H1 (cell line): Measurements from ENCODE around the gene TRAPPC6A. TPM values are rescaled to one million over a fixed set of nuclear protein-coding genes. Genes with fewer than 3 reads are reported as not detected.

Source experiments
- CTCF ChIA-PET: fragments of 300-600 bp; sonication (Branson Sonifier 250); formaldehyde crosslinking; loops from one replicate; lab custom pipeline; 2021; ENCODE audit not compliant: partially characterized antibody; lab: Charles Lee
- POLR2A ChIA-PET: fragments of 300-600 bp; sonication (Branson Sonifier 250); formaldehyde crosslinking; loops from one replicate; lab custom pipeline; 2021; ENCODE audit warnings: inconsistent platforms; ENCODE audit not compliant: partially characterized antibody; lab: Charles Lee
- DNase-seq, 2 experiments: peaks; one replicate each; pipeline versions ENCODE4 v3.0.0 to v3.0.0-alpha.2; 2010 to 2022; ENCODE audit warnings: low spot score in 2 of 2, low read depth in 1 of 2, mixed read lengths in 1 of 2
- FAIRE-seq: peaks from 2 replicates; lab custom pipeline; 2011; peaks lifted over from hg19 to GRCh38; lab: Jason Lieb, UNC
- H2AFZ ChIP-seq: 2 replicates; pipeline ENCODE4 v1.8.1; 2012; ENCODE audit warnings: low read length, inconsistent platforms
- H2AK5ac ChIP-seq: 2 replicates; pipeline ENCODE4 v1.6.1; 2013; ENCODE audit warnings: low read depth, low read length
- H2BK120ac ChIP-seq: replicated peaks from 2 replicates; pipeline ENCODE3; 2013; ENCODE audit warnings: low read depth, low read length, inconsistent platforms
- H2BK12ac ChIP-seq: 2 replicates; pipeline ENCODE4 v1.6.1; 2013; ENCODE audit warnings: low read depth, low read length
- H2BK15ac ChIP-seq: 2 replicates; pipeline ENCODE4 v1.6.1; 2013; ENCODE audit warnings: low read length
- H2BK20ac ChIP-seq: 2 replicates; pipeline ENCODE4 v1.6.1; 2013; ENCODE audit warnings: low read length
- H2BK5ac ChIP-seq: 2 replicates; pipeline ENCODE4 v1.6.1; 2013; ENCODE audit warnings: low read depth, low read length
- H3K14ac ChIP-seq: 2 replicates; pipeline ENCODE4 v1.6.1; 2013; ENCODE audit warnings: inconsistent platforms; ENCODE audit not compliant: insufficient read length
- H3K18ac ChIP-seq: 2 replicates; pipeline ENCODE4 v1.6.1; 2013; ENCODE audit warnings: low read length; ENCODE audit errors: extremely low read depth
- H3K23ac ChIP-seq: 2 replicates; pipeline ENCODE4 v1.6.1; 2013; ENCODE audit warnings: inconsistent platforms; ENCODE audit not compliant: insufficient read length
- H3K23me2 ChIP-seq: 2 replicates; pipeline ENCODE4 v1.6.1; 2013; ENCODE audit warnings: low read depth, low read length
- H3K27ac ChIP-seq: 2 replicates; pipeline ENCODE4 v1.6.1; 2011; ENCODE audit warnings: low read depth, low read length, inconsistent platforms
- H3K27me3 ChIP-seq, 4 experiments: replicated peaks in 1 of 4; 1 replicate in 1 of 4; 2 replicates in 3 of 4; pipeline versions ENCODE4 v1.6.1 to v1.8.1; 2011 to 2013; ENCODE audit warnings: low read length in 3 of 4, mild to moderate bottlenecking in 3 of 4, inconsistent platforms in 2 of 4, mixed read lengths in 2 of 4, moderate library complexity in 1 of 4; ENCODE audit not compliant: control insufficient read depth in 3 of 4, insufficient read depth in 3 of 4; ENCODE audit errors: extremely low read depth in 1 of 4
- H3K36me3 ChIP-seq, 4 experiments: 2 replicates each; pipeline versions ENCODE4 v1.6.1 to v1.8.1; 2011 to 2013; ENCODE audit warnings: mild to moderate bottlenecking in 4 of 4, low read length in 3 of 4, moderate library complexity in 2 of 4, control low read depth in 1 of 4, inconsistent platforms in 1 of 4; ENCODE audit not compliant: insufficient read depth in 4 of 4, control insufficient read depth in 2 of 4
- H3K4ac ChIP-seq: replicated peaks from 2 replicates; pipeline ENCODE3; 2013; ENCODE audit warnings: low read length, low read depth, mixed read lengths, inconsistent platforms; ENCODE audit not compliant: insufficient read length
- H3K4me1 ChIP-seq, 4 experiments: replicated peaks in 1 of 4; 1 replicate in 1 of 4; 2 replicates in 3 of 4; pipeline versions ENCODE4 v1.6.1 to v1.8.1; 2011 to 2013; ENCODE audit warnings: low read length in 3 of 4, inconsistent platforms in 2 of 4, mixed read lengths in 1 of 4; ENCODE audit not compliant: insufficient read depth in 4 of 4, control insufficient read depth in 3 of 4
- H3K4me2 ChIP-seq, 2 experiments: 2 replicates each; pipeline versions ENCODE4 v1.6.1 to v1.8.1; 2011 to 2013; ENCODE audit warnings: low read depth in 2 of 2, low read length in 2 of 2, control low read depth in 1 of 2, inconsistent platforms in 1 of 2, mild to moderate bottlenecking in 1 of 2; ENCODE audit not compliant: insufficient read depth in 1 of 2
- H3K4me3 ChIP-seq, 4 experiments: fragments of 200-600, 300-600 bp in 1 of 4; sonication (generic), shearing (Covaris generic), sonication (Bioruptor Twin) in 1 of 4; 2 replicates each; pipeline versions ENCODE4 v1.5.1 to v1.8.1; 2011 to 2016; ENCODE audit warnings: low read length in 4 of 4, low read depth in 3 of 4, control low read depth in 2 of 4, inconsistent platforms in 2 of 4, mild to moderate bottlenecking in 2 of 4, mixed read lengths in 1 of 4, moderate library complexity in 1 of 4; ENCODE audit not compliant: insufficient read depth in 2 of 4; ENCODE audit errors: extremely low read depth in 1 of 4
- H3K56ac ChIP-seq: replicated peaks from 2 replicates; pipeline ENCODE3; 2013; ENCODE audit warnings: low read depth, mild to moderate bottlenecking, mixed read lengths, low read length, inconsistent platforms; ENCODE audit not compliant: insufficient read length
- H3K79me1 ChIP-seq: 2 replicates; pipeline ENCODE4 v1.6.1; 2013; ENCODE audit warnings: low read depth, low read length, control low read depth
- H3K79me2 ChIP-seq, 2 experiments: 2 replicates each; pipeline versions ENCODE4 v1.6.1 to v1.8.1; 2012 to 2013; ENCODE audit warnings: low read length in 2 of 2, mild to moderate bottlenecking in 2 of 2, inconsistent platforms in 1 of 2; ENCODE audit not compliant: insufficient read depth in 2 of 2, control insufficient read depth in 1 of 2
- H3K9ac ChIP-seq, 4 experiments: replicated peaks in 1 of 4; 1 replicate in 1 of 4; 2 replicates in 3 of 4; pipeline versions ENCODE4 v1.6.1 to v1.8.1; 2011 to 2013; ENCODE audit warnings: low read depth in 3 of 4, low read length in 3 of 4, control low read depth in 2 of 4, mild to moderate bottlenecking in 2 of 4, moderate library complexity in 2 of 4, inconsistent platforms in 1 of 4; ENCODE audit errors: extremely low read depth in 1 of 4
- H3K9me3 ChIP-seq, 2 experiments: 2 replicates each; pipeline versions ENCODE4 v1.6.1 to v1.8.1; 2012 to 2013; ENCODE audit warnings: mild to moderate bottlenecking in 2 of 2, moderate library complexity in 2 of 2, control low read depth in 1 of 2, inconsistent platforms in 1 of 2, low read depth in 1 of 2, low read length in 1 of 2, mixed read lengths in 1 of 2; ENCODE audit not compliant: insufficient read depth in 2 of 2
- H4K20me1 ChIP-seq, 2 experiments: replicated peaks in 1 of 2; 2 replicates each; pipeline versions ENCODE3 to v1.8.1; 2011 to 2013; ENCODE audit warnings: inconsistent platforms in 2 of 2, low read length in 2 of 2, mild to moderate bottlenecking in 1 of 2; ENCODE audit not compliant: insufficient read depth in 2 of 2, control insufficient read depth in 1 of 2
- H4K5ac ChIP-seq: 2 replicates; pipeline ENCODE4 v1.6.1; 2013; ENCODE audit warnings: low read length, low read depth, mixed read lengths, inconsistent platforms; ENCODE audit not compliant: insufficient read length
- H4K8ac ChIP-seq: 2 replicates; pipeline ENCODE4 v1.8.0; 2013; ENCODE audit warnings: mild to moderate bottlenecking, moderate library complexity, low read length, inconsistent platforms; ENCODE audit not compliant: insufficient read depth; ENCODE audit errors: extremely low read depth
- H4K91ac ChIP-seq: replicated peaks from 2 replicates; pipeline ENCODE3; 2013; ENCODE audit warnings: low read length, mixed read lengths, inconsistent platforms; ENCODE audit not compliant: insufficient read length
- CEBPB ChIP-seq: IDR thresholded peaks from 2 replicates; pipeline ENCODE4 v1.6.1; 2012; ENCODE audit warnings: low read depth, low read length
- E2F6 ChIP-seq: IDR thresholded peaks from 2 replicates; pipeline ENCODE4 v1.6.1; 2012; ENCODE audit warnings: inconsistent platforms
- KDM1A ChIP-seq: fragments of 200-600, 300-600 bp; sonication (generic); IDR thresholded peaks from 2 replicates; pipeline ENCODE4 v1.7.1; 2016; ENCODE audit warnings: mild to moderate bottlenecking, low read length, borderline replicate concordance
- NANOG ChIP-seq: IDR thresholded peaks from 2 replicates; pipeline ENCODE4 v1.6.1; 2011; ENCODE audit warnings: low read length, low read depth, mild to moderate bottlenecking, inconsistent platforms; ENCODE audit not compliant: insufficient read depth, poor library complexity, severe bottlenecking
- POU5F1 ChIP-seq: IDR thresholded peaks from 2 replicates; pipeline ENCODE4 v1.6.1; 2011; ENCODE audit warnings: low read depth, mild to moderate bottlenecking, low read length, moderate library complexity
- SIX5 ChIP-seq: IDR thresholded peaks from 2 replicates; pipeline ENCODE4 v1.6.1; 2011; ENCODE audit warnings: mild to moderate bottlenecking, low read depth, low read length
- SP2 ChIP-seq: IDR thresholded peaks from 2 replicates; pipeline ENCODE4 v1.6.1; 2012; ENCODE audit warnings: mild to moderate bottlenecking, low read length, inconsistent platforms
- SP4 ChIP-seq: IDR thresholded peaks from 2 replicates; pipeline ENCODE4 v1.6.1; 2012; ENCODE audit warnings: low read length, inconsistent platforms
- WGBS, 2 experiments: shearing (Covaris generic) in 1 of 2; methylation state at CpG; one replicate each; pipeline versions ENCODE4 v1.1.6 to v1.1.7; 2013 to 2015; ENCODE audit warnings: low lambda C conversion rate in 2 of 2, mixed read lengths in 2 of 2, inconsistent platforms in 1 of 2, low coverage in 1 of 2, missing lambda C conversion rate in 1 of 2; ENCODE audit not compliant: insufficient replicate concordance in 2 of 2, insufficient coverage in 1 of 2, insufficient read length in 1 of 2; ENCODE audit errors: extremely low coverage in 1 of 2, missing lambda C conversion rate in 1 of 2; 5-methylcytosine and 5-hydroxymethylcytosine counted together
- polyA plus RNA-seq, 7 experiments: library from polyadenylated mRNA; depleted of rRNA in 3 of 7; stranded (reverse) in 5 of 7; unstranded in 2 of 7; fragments of >200 nt in 5 of 7; fragments of 200-250 nt in 2 of 7; gene quantifications; 1 replicate in 5 of 7; 2 replicates in 1 of 7; 4 replicates in 1 of 7; pipeline versions ENCODE4 v1.2.1 to v1.2.3, GENCODE V29; 2011 to 2013; ENCODE audit warnings: missing spikeins in 2 of 7, mixed read lengths in 2 of 7
- total RNA-seq: library from RNA; stranded (reverse); fragmentation: NEBNext Ultra II Directional; extraction: Animal tissue kit (Norgen Biotek cat#: 25700); gene quantifications from 2 replicates; pipeline ENCODE4 v1.2.1, GENCODE V29; 2021
- TF ChIP-seq, protein P1 (sequence below): IDR thresholded peaks from 2 replicates; pipeline ENCODE4 v1.6.1; 2012; ENCODE audit warnings: low read length, inconsistent platforms
- TF ChIP-seq, protein P2 (sequence below), 3 experiments: IDR thresholded peaks; 1 replicate in 2 of 3; 2 replicates in 1 of 3; pipeline versions ENCODE4 v1.5.1 to v1.6.1; 2011; ENCODE audit warnings: low read length in 3 of 3, mild to moderate bottlenecking in 3 of 3, inconsistent platforms in 2 of 3, low read depth in 1 of 3, moderate library complexity in 1 of 3; ENCODE audit not compliant: insufficient read depth in 1 of 3; ENCODE audit errors: control extremely low read depth in 1 of 3

The TRAPPC6A gene
- total and polyA plus RNA-seq, 2 of the 8 experiments (the other 6 are each of a cell fraction or from before 2014, with no cell fraction given), result 31.8 to 130 TPM

DNA sequence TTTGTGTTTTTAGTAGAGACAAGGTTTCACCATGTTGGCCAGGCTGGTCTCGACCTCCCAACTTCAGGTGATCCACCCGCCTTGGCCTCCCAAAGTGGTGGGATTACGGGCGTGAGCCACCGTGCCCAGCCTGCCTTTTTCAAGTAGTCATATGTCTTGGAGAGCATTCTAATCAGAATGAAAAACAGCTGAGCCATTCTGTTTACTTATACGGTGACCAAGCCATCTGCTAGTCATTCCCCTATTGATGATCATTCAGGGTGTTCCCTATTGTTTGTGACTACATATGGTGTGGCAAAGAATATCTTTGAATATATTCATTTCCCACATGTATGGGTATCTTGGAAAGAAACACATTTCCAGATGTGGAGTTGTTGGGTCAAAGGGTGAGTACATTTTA, 17.7 kb upstream of the TRAPPC6A start:
- no peak overlapping the region for H3K4me3 ChIP-seq
- H3K4ac ChIP-seq, result no peak overlapping the region
- no peak overlapping the region for H2AK5ac ChIP-seq
- DNase-seq, result no peak
- ChIA-PET POLR2A (no interaction called here), CTCF (interaction anchor here (0.6 to 2.2 kb wide), 4 partner anchors 8 to 143 kb away, joined by 3 to 14 read pairs (median 3); no protein-coding TSS in a partner anchor)
- H4K8ac ChIP-seq, result no peak overlapping the region
- H3K18ac ChIP-seq, result no peak overlapping the region
- no peaks in the 10 kb centered on the region for H3K23me2 ChIP-seq
- H3K27ac ChIP-seq, result no peak overlapping the region
- no peak overlapping the region for H2BK5ac ChIP-seq
- H4K20me1 ChIP-seq, result no peaks in the 10 kb centered on the region
- H3K14ac ChIP-seq, result no peak overlapping the region
- H2BK15ac ChIP-seq, result no peak overlapping the region
- H3K56ac ChIP-seq, result no peak overlapping the region
- H4K5ac ChIP-seq, result no peak overlapping the region
- no peak overlapping the region for H4K91ac ChIP-seq
- no peak overlapping the region for H3K23ac ChIP-seq
- no peak overlapping the region for H2BK20ac ChIP-seq
- H3K4me1 ChIP-seq, result no peaks in the 10 kb centered on the region
- H3K79me2 ChIP-seq, result no peaks in the 10 kb centered on the region
- H2BK120ac ChIP-seq, result no peak overlapping the region
- 82% methylated on average over 6 of the region's 6 CpGs; no CpG with 5 or more reads in 1 of the 2 experiments for WGBS, 2 experiments
- H3K79me1 ChIP-seq, result no peaks in the 10 kb centered on the region
- H2BK12ac ChIP-seq, result no peak overlapping the region
- H3K9ac ChIP-seq, result no peak overlapping the region
- no peak for FAIRE-seq
- H3K4me2 ChIP-seq, result no peak overlapping the region
- H3K27me3 ChIP-seq, result no peaks in the 10 kb centered on the region
- H2AFZ ChIP-seq, result no peak overlapping the region
- H3K9me3 ChIP-seq, result no peaks in the 10 kb centered on the region
- H3K36me3 ChIP-seq, result no peaks in the 10 kb centered on the region
- no peak for TF ChIP-seq CEBPB
- no peak for TF ChIP-seq KDM1A
- TF ChIP-seq SIX5, result no peak
- TF ChIP-seq SP4, result no peak
- no peak for TF ChIP-seq NANOG
- no peak for TF ChIP-seq E2F6
- TF ChIP-seq, protein P1, sequence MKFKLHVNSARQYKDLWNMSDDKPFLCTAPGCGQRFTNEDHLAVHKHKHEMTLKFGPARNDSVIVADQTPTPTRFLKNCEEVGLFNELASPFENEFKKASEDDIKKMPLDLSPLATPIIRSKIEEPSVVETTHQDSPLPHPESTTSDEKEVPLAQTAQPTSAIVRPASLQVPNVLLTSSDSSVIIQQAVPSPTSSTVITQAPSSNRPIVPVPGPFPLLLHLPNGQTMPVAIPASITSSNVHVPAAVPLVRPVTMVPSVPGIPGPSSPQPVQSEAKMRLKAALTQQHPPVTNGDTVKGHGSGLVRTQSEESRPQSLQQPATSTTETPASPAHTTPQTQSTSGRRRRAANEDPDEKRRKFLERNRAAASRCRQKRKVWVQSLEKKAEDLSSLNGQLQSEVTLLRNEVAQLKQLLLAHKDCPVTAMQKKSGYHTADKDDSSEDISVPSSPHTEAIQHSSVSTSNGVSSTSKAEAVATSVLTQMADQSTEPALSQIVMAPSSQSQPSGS, result no peak
- TF ChIP-seq SP2, result no peak
- no peak for TF ChIP-seq POU5F1
- TF ChIP-seq, protein P2, sequence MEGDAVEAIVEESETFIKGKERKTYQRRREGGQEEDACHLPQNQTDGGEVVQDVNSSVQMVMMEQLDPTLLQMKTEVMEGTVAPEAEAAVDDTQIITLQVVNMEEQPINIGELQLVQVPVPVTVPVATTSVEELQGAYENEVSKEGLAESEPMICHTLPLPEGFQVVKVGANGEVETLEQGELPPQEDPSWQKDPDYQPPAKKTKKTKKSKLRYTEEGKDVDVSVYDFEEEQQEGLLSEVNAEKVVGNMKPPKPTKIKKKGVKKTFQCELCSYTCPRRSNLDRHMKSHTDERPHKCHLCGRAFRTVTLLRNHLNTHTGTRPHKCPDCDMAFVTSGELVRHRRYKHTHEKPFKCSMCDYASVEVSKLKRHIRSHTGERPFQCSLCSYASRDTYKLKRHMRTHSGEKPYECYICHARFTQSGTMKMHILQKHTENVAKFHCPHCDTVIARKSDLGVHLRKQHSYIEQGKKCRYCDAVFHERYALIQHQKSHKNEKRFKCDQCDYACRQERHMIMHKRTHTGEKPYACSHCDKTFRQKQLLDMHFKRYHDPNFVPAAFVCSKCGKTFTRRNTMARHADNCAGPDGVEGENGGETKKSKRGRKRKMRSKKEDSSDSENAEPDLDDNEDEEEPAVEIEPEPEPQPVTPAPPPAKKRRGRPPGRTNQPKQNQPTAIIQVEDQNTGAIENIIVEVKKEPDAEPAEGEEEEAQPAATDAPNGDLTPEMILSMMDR (IDR thresholded peaks at IDR 0.05; ENCODE audit: control extremely low read depth in 1 of 3, insufficient read depth in 1 of 3, low read depth in 1 of 3, low read length in 3 of 3), result no peak
